ENCODE measurements around the gene SSTR3. TPM values are rescaled to one million over a fixed set of nuclear protein-coding genes. Genes with fewer than 3 reads are reported as not detected.

SSTR3 gene
- total and polyA plus RNA-seq, 4 donors, result not detected

- ATAC-seq (ENCODE audit: low FRiP score) (no peak), DNase-seq (no peak)
- H3K27me3 ChIP-seq (ENCODE audit: control insufficient read depth in 1 of 2, insufficient read depth in 2 of 2, low read length in 1 of 2), result no peaks in the 10 kb centered on the region
- no peak overlapping the region for H3K27ac ChIP-seq (ENCODE audit: low read depth in 1 of 2, low read length in 2 of 2)
- peaks cover 3% of the 10 kb centered on the region for H3K9me3 ChIP-seq (ENCODE audit: control insufficient read depth, low read length)
- intact Hi-C loops (cut with DNase I), result no loop called here
- 43 to 45% methylated on average over 8 of the region's 8 CpGs for WGBS, 2 donors
- no peaks in the 10 kb centered on the region for H3K4me1 ChIP-seq (ENCODE audit: control insufficient read depth in 1 of 2, insufficient read depth in 2 of 2, low read length in 2 of 2)
- H3K4me3 ChIP-seq (ENCODE audit: low read length in 2 of 2), result no peak overlapping the region
- no peaks in the 10 kb centered on the region for H3K36me3 ChIP-seq (ENCODE audit: control insufficient read depth in 1 of 2, insufficient read depth in 2 of 2, low read length in 1 of 2)
Observed at GRCh38 chr22:37224757-37225420, 12.6 kb upstream of the SSTR3 start.

DNA sequence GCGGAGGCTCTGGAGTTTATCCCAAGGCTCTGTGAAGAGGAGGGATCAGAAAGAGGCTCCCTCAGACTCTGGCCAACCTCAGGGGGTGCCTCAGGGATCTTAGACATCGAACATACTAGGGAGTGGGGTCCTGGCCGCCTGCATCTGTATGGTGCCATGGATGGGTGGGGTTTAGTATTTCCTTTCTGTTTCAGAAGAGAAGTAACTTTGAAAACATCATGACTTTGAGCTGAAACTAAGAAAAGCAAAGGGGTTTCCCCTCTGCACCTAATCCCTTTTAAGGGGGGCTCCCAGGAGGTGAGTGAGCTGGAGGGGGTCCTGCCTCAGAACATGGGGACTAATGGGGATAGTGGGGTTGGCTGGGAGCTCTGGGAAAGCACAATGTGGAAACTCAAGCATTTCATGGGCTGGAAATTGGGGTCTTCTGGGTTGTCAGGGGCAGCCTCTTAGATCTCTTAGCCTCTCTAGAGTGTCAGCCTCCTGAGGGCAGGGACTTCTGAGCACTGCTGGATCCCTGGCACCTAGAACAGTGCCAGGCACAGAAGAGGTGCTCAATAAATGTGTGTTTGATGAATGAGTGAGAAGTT, 11.8 kb upstream of the SSTR3 start:
- Histone ChIP-seq H3K27me3 (ENCODE audit: control insufficient read depth in 1 of 2, insufficient read depth in 2 of 2, low read length in 1 of 2) (no peaks in the 10 kb centered on the region), H3K27ac (ENCODE audit: low read depth in 1 of 2, low read length in 2 of 2) (no peak overlapping the region), H3K9me3 (ENCODE audit: control insufficient read depth, low read length) (peaks cover 3% of the 10 kb centered on the region), H3K4me3 (ENCODE audit: low read length in 2 of 2) (no peak overlapping the region), H3K4me1 (ENCODE audit: control insufficient read depth in 1 of 2, insufficient read depth in 2 of 2, low read length in 2 of 2) (no peaks in the 10 kb centered on the region), H3K36me3 (ENCODE audit: control insufficient read depth in 1 of 2, insufficient read depth in 2 of 2, low read length in 1 of 2) (no peaks in the 10 kb centered on the region)
- ATAC-seq (ENCODE audit: low FRiP score) (no peak), DNase-seq (no peak)
- 66 to 69% methylated on average over 3 of the region's 3 CpGs for WGBS, 2 donors
- intact Hi-C loops (cut with DNase I), result no loop called here

- H3K27me3 ChIP-seq (ENCODE audit: control insufficient read depth in 1 of 2, insufficient read depth in 2 of 2, low read length in 1 of 2), result no peaks in the 10 kb centered on the region
- H3K4me1 ChIP-seq (ENCODE audit: control insufficient read depth in 1 of 2, insufficient read depth in 2 of 2, low read length in 2 of 2), result no peaks in the 10 kb centered on the region
- no peaks in the 10 kb centered on the region for H3K36me3 ChIP-seq (ENCODE audit: control insufficient read depth in 1 of 2, insufficient read depth in 2 of 2, low read length in 1 of 2)
- 82 to 86% methylated on average over 8 of the region's 8 CpGs for WGBS, 2 donors
- no peak overlapping the region for H3K27ac ChIP-seq (ENCODE audit: low read depth in 1 of 2, low read length in 2 of 2)
- intact Hi-C loops (cut with DNase I), result no loop called here
- peaks cover 3% of the 10 kb centered on the region for H3K9me3 ChIP-seq (ENCODE audit: control insufficient read depth, low read length)
- no peak overlapping the region for H3K4me3 ChIP-seq (ENCODE audit: low read length in 2 of 2)
- ATAC-seq (ENCODE audit: low FRiP score) (no peak), DNase-seq (peak in 1 of 2 donors; percentile 58)
Observed at GRCh38 chr22:37222440-37222971, 10.2 kb upstream of the SSTR3 start.

- ATAC-seq (ENCODE audit: low FRiP score) (no peak), DNase-seq (peak in 1 of 2 donors; percentile 62)
- H3K4me1 ChIP-seq (ENCODE audit: control insufficient read depth in 1 of 2, insufficient read depth in 2 of 2, low read length in 2 of 2), result no peaks in the 10 kb centered on the region
- no peak overlapping the region for H3K27ac ChIP-seq (ENCODE audit: low read depth in 1 of 2, low read length in 2 of 2)
- H3K36me3 ChIP-seq (ENCODE audit: control insufficient read depth in 1 of 2, insufficient read depth in 2 of 2, low read length in 1 of 2), result no peaks in the 10 kb centered on the region
- no peaks in the 10 kb centered on the region for H3K27me3 ChIP-seq (ENCODE audit: control insufficient read depth in 1 of 2, insufficient read depth in 2 of 2, low read length in 1 of 2)
- 92 to 95% methylated on average over 10 of the region's 10 CpGs for WGBS, 2 donors
- peaks cover 3% of the 10 kb centered on the region for H3K9me3 ChIP-seq (ENCODE audit: control insufficient read depth, low read length)
- intact Hi-C loops (cut with DNase I), result no loop called here
- no peak overlapping the region for H3K4me3 ChIP-seq (ENCODE audit: low read length in 2 of 2)
Observed at GRCh38 chr22:37221424-37222333, 9.4 kb upstream of the SSTR3 start.

- no peak for ATAC-seq (ENCODE audit: low FRiP score)
- no peak for DNase-seq
- H3K27ac ChIP-seq (ENCODE audit: low read depth in 1 of 2, low read length in 2 of 2), result no peak overlapping the region
- H3K4me1 ChIP-seq (ENCODE audit: control insufficient read depth in 1 of 2, insufficient read depth in 2 of 2, low read length in 2 of 2), result no peaks in the 10 kb centered on the region
- 53 to 63% methylated on average over 4 of the region's 4 CpGs for WGBS, 2 donors
- H3K36me3 ChIP-seq (ENCODE audit: control insufficient read depth in 1 of 2, insufficient read depth in 2 of 2, low read length in 1 of 2), result no peaks in the 10 kb centered on the region
- no peaks in the 10 kb centered on the region for H3K27me3 ChIP-seq (ENCODE audit: control insufficient read depth in 1 of 2, insufficient read depth in 2 of 2, low read length in 1 of 2)
- H3K9me3 ChIP-seq (ENCODE audit: control insufficient read depth, low read length), result peaks cover 3% of the 10 kb centered on the region
- intact Hi-C loops (cut with DNase I), result no loop called here
- H3K4me3 ChIP-seq (ENCODE audit: low read length in 2 of 2), result no peak overlapping the region
Observed at GRCh38 chr22:37220543-37220981, 8.3 kb upstream of the SSTR3 start.

DNA sequence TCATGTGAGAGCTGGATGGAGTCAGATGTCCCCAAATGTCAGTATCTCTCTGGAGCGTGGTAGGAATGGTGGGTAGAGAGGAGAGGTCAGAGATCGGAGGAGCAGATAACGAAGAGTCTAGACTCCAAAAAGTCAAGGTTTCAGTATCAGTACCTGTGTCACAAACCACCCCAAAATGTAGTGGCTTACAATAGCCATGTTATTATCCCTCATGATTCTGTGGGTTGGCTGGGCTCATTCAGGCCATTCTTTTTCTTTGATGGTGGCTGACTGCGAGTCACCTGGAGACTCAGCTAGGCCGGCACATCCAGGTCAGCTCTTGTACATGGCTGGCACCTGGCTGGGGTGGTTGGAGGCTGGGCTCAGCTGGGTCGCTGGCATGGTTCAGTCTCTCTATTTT, 7.3 kb upstream of the SSTR3 start:
- ATAC-seq (ENCODE audit: low FRiP score) (no peak), DNase-seq (no peak)
- H3K9me3 ChIP-seq (ENCODE audit: control insufficient read depth, low read length), result peaks cover 3% of the 10 kb centered on the region
- 79 to 82% methylated on average over 6 of the region's 6 CpGs for WGBS, 2 donors
- H3K27me3 ChIP-seq (ENCODE audit: control insufficient read depth in 1 of 2, insufficient read depth in 2 of 2, low read length in 1 of 2), result no peaks in the 10 kb centered on the region
- H3K4me3 ChIP-seq (ENCODE audit: low read length in 2 of 2), result no peak overlapping the region
- intact Hi-C loops (cut with DNase I), result no loop called here
- H3K27ac ChIP-seq (ENCODE audit: low read depth in 1 of 2, low read length in 2 of 2), result no peak overlapping the region
- no peaks in the 10 kb centered on the region for H3K4me1 ChIP-seq (ENCODE audit: control insufficient read depth in 1 of 2, insufficient read depth in 2 of 2, low read length in 2 of 2)
- H3K36me3 ChIP-seq (ENCODE audit: control insufficient read depth in 1 of 2, insufficient read depth in 2 of 2, low read length in 1 of 2), result no peaks in the 10 kb centered on the region

- DNase-seq (no peak), ATAC-seq (ENCODE audit: low FRiP score) (no peak)
- Histone ChIP-seq H3K9me3 (ENCODE audit: control insufficient read depth, low read length) (peaks cover 3% of the 10 kb centered on the region), H3K27ac (ENCODE audit: low read depth in 1 of 2, low read length in 2 of 2) (no peak overlapping the region), H3K4me1 (ENCODE audit: control insufficient read depth in 1 of 2, insufficient read depth in 2 of 2, low read length in 2 of 2) (no peaks in the 10 kb centered on the region), H3K36me3 (ENCODE audit: control insufficient read depth in 1 of 2, insufficient read depth in 2 of 2, low read length in 1 of 2) (no peaks in the 10 kb centered on the region), H3K4me3 (ENCODE audit: low read length in 2 of 2) (no peak overlapping the region), H3K27me3 (ENCODE audit: control insufficient read depth in 1 of 2, insufficient read depth in 2 of 2, low read length in 1 of 2) (no peaks in the 10 kb centered on the region)
- WGBS, 2 donors, result 54 to 63% methylated on average over 7 of the region's 7 CpGs
- intact Hi-C loops (cut with DNase I), result no loop called here
Observed at GRCh38 chr22:37218771-37219411, 6.6 kb upstream of the SSTR3 start.

DNA sequence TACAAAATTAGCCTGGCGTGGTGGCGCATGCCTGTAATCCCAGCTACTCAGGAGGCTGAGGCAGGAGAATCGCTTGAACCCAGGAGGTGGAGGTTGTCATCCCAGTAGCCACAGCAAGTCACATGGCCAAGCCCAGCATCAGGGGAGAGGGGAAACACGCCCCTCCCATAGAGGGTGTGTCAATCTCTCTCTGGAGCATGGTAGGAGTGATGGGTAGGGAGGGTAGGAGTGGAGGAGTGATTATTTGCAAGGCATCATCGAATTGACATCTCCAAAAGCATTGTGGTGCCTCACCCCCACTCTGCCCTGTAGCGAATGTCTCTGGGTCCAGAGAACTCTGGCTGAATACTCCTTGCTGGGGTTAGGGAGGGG, 6.1 kb upstream of the SSTR3 start:
- peaks cover 3% of the 10 kb centered on the region for H3K9me3 ChIP-seq (ENCODE audit: control insufficient read depth, low read length)
- no peak for DNase-seq
- intact Hi-C loops (cut with DNase I), result no loop called here
- H3K27me3 ChIP-seq (ENCODE audit: control insufficient read depth in 1 of 2, insufficient read depth in 2 of 2, low read length in 1 of 2), result no peaks in the 10 kb centered on the region
- H3K36me3 ChIP-seq (ENCODE audit: control insufficient read depth in 1 of 2, insufficient read depth in 2 of 2, low read length in 1 of 2), result no peaks in the 10 kb centered on the region
- no peak for ATAC-seq (ENCODE audit: low FRiP score)
- no peaks in the 10 kb centered on the region for H3K4me1 ChIP-seq (ENCODE audit: control insufficient read depth in 1 of 2, insufficient read depth in 2 of 2, low read length in 2 of 2)
- no peak overlapping the region for H3K4me3 ChIP-seq (ENCODE audit: low read length in 2 of 2)
- H3K27ac ChIP-seq (ENCODE audit: low read depth in 1 of 2, low read length in 2 of 2), result no peak overlapping the region
- WGBS, 2 donors, result 76 to 81% methylated on average over 6 of the region's 6 CpGs
